ENCODE results near the gene ANTXR2.

Gene ANTXR2

GRCh38 chr4:80090090-80090489 lies 17.1 kb upstream of the ANTXR2 start:
- peaks cover 11% of the 10 kb centered on the region for H3K4me1 ChIP-seq
- no peak for DNase-seq
- no peaks in the 10 kb centered on the region for H3K27me3 ChIP-seq
- TF ChIP-seq, protein P1, sequence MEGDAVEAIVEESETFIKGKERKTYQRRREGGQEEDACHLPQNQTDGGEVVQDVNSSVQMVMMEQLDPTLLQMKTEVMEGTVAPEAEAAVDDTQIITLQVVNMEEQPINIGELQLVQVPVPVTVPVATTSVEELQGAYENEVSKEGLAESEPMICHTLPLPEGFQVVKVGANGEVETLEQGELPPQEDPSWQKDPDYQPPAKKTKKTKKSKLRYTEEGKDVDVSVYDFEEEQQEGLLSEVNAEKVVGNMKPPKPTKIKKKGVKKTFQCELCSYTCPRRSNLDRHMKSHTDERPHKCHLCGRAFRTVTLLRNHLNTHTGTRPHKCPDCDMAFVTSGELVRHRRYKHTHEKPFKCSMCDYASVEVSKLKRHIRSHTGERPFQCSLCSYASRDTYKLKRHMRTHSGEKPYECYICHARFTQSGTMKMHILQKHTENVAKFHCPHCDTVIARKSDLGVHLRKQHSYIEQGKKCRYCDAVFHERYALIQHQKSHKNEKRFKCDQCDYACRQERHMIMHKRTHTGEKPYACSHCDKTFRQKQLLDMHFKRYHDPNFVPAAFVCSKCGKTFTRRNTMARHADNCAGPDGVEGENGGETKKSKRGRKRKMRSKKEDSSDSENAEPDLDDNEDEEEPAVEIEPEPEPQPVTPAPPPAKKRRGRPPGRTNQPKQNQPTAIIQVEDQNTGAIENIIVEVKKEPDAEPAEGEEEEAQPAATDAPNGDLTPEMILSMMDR (IDR thresholded peaks at IDR 0.05; ENCODE audit: low read depth, low read length), result no peak
- no peak overlapping the region for H3K4me3 ChIP-seq (ENCODE audit: low read depth, low read length)
- no peaks in the 10 kb centered on the region for H3K36me3 ChIP-seq
- no peaks in the 10 kb centered on the region for H3K9me3 ChIP-seq

DNA sequence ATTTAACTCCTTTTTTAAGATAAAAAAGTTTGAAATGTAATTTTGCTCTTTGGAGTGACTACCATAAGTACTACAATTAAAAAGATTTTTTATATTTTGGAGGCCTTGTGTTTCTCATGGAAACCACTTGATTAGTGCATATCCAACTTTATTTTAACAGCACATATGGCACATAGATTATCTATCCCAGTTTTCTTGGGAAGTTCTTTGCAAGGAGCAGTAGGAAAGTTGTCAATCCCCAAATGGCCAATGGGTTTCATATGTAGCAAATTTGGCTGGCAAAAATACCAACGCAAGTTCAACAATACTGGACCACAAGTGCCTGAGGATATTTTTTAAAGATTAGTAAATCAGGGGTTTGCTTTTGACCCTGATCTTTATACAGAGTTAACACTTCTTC lies 15.4 kb upstream of the ANTXR2 start:
- Histone ChIP-seq H3K9me3 (no peaks in the 10 kb centered on the region), H3K4me1 (peaks cover 1% of the 10 kb centered on the region), H3K4me3 (ENCODE audit: low read depth, low read length) (no peak overlapping the region), H3K36me3 (no peaks in the 10 kb centered on the region), H3K27me3 (no peaks in the 10 kb centered on the region)
- TF ChIP-seq, protein P1 (IDR thresholded peaks at IDR 0.05; ENCODE audit: low read depth, low read length), result no peak
- DNase-seq, result no peak

- Histone ChIP-seq H3K27me3 (no peaks in the 10 kb centered on the region), H3K4me3 (ENCODE audit: low read depth, low read length) (no peak overlapping the region), H3K9me3 (no peaks in the 10 kb centered on the region), H3K36me3 (no peaks in the 10 kb centered on the region), H3K4me1 (no peaks in the 10 kb centered on the region)
- no peak for DNase-seq
- TF ChIP-seq, protein P1 (IDR thresholded peaks at IDR 0.05; ENCODE audit: low read depth, low read length), result no peak
Measured at GRCh38 chr4:80086296-80086695, 13.3 kb upstream of the ANTXR2 start.

DNA sequence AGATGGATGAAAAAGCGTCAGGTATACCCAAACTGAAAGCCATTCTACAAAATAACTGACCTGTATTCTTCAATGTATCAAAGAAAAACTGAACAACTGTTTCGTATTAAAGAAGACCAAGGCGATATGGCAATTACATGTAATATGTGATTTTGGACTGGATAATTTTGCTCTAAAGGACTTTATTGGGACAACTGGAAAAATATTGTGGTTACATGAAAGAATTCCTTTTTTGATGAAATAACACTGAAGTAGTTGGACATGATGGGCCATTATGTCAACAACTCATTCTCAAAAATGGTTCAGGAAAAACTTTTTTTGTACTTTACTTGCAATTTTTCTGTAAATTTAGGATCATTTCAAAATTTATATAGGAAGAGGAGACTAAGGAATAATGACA lies 12.1 kb upstream of the ANTXR2 start:
- TF ChIP-seq, protein P1 (IDR thresholded peaks at IDR 0.05; ENCODE audit: low read depth, low read length), result no peak
- H3K36me3 ChIP-seq, result no peaks in the 10 kb centered on the region
- H3K27me3 ChIP-seq, result no peaks in the 10 kb centered on the region
- no peaks in the 10 kb centered on the region for H3K4me1 ChIP-seq
- no peak overlapping the region for H3K4me3 ChIP-seq (ENCODE audit: low read depth, low read length)
- no peak for DNase-seq
- no peaks in the 10 kb centered on the region for H3K9me3 ChIP-seq

- Histone ChIP-seq H3K36me3 (no peaks in the 10 kb centered on the region), H3K27me3 (no peaks in the 10 kb centered on the region), H3K4me1 (no peaks in the 10 kb centered on the region), H3K9me3 (no peaks in the 10 kb centered on the region), H3K4me3 (ENCODE audit: low read depth, low read length) (no peak overlapping the region)
- DNase-seq, result no peak
- TF ChIP-seq, protein P1 (IDR thresholded peaks at IDR 0.05; ENCODE audit: low read depth, low read length), result no peak
Measured at GRCh38 chr4:80082693-80083092, 9.7 kb upstream of the ANTXR2 start.

- TF ChIP-seq, protein P1 (IDR thresholded peaks at IDR 0.05; ENCODE audit: low read depth, low read length), result no peak
- no peak for DNase-seq
- H3K36me3 ChIP-seq, result no peaks in the 10 kb centered on the region
- no peaks in the 10 kb centered on the region for H3K9me3 ChIP-seq
- H3K4me1 ChIP-seq, result no peaks in the 10 kb centered on the region
- H3K4me3 ChIP-seq (ENCODE audit: low read depth, low read length), result no peak overlapping the region
- no peaks in the 10 kb centered on the region for H3K27me3 ChIP-seq
Measured at GRCh38 chr4:80081566-80081965, 8.5 kb upstream of the ANTXR2 start.

Data from BE2C (cell line).